Hindlimb muscle (tissue), 1 donor: ENCODE data around the gene C1orf232. TPM values are rescaled to one million over a fixed set of nuclear protein-coding genes. Genes with fewer than 3 reads are reported as not detected.

Experiments used
- DNase-seq: peaks from one replicate; pipeline ENCODE4 v3.0.0-alpha.2; 2013
- polyA plus RNA-seq: library from polyadenylated mRNA; unstranded; fragments of 120-200 nt; gene quantifications from one replicate; pipeline ENCODE4 v1.2.1, GENCODE V29; 2013; ENCODE audit not compliant: insufficient read length

C1orf232 gene
- polyA plus RNA-seq = not detected

- no peak for DNase-seq
Measured at GRCh38 chr1:26168410-26169197, at the start of gene C1orf232. TSS of gene C1orf232 (minus strand) at chr1:26168963. CDS start at chr1:26168499, 464 bp downstream.

GRCh38 chr1:26215246-26215645 lies 46.5 kb upstream of the C1orf232 start:
- DNase-seq = no peak

- DNase-seq = no peak
Measured at GRCh38 chr1:26213335-26213905, 44.7 kb upstream of the C1orf232 start.

GRCh38 chr1:26212726-26213125 lies 44.0 kb upstream of the C1orf232 start:
- no peak for DNase-seq

- no peak for DNase-seq
Measured at GRCh38 chr1:26210147-26210870, 41.5 kb upstream of the C1orf232 start.

- DNase-seq = no peak
Measured at GRCh38 chr1:26203642-26204318, 35.0 kb upstream of the C1orf232 start.

GRCh38 chr1:26200413-26200812 lies 31.6 kb upstream of the C1orf232 start:
- no peak for DNase-seq

- no peak for DNase-seq
Measured at GRCh38 chr1:26197813-26198212, 29.1 kb upstream of the C1orf232 start.

- DNase-seq = no peak
Measured at GRCh38 chr1:26197301-26197700, 28.5 kb upstream of the C1orf232 start.

GRCh38 chr1:26195805-26196204 lies 27.0 kb upstream of the C1orf232 start:
- no peak for DNase-seq

- no peak for DNase-seq
Measured at GRCh38 chr1:26191739-26192138, 23.0 kb upstream of the C1orf232 start.

- DNase-seq = no peak
Measured at GRCh38 chr1:26190373-26190987, 21.7 kb upstream of the C1orf232 start, which contains the start of gene CATSPER4. TSS of gene CATSPER4 (plus strand) at chr1:26190602. CDS start at chr1:26190628, 26 bp downstream.

- no peak for DNase-seq
Measured at GRCh38 chr1:26189751-26190275, 21.1 kb upstream of the C1orf232 start.

- no peak for DNase-seq
Measured at GRCh38 chr1:26189331-26189730, 20.6 kb upstream of the C1orf232 start.

- no peak for DNase-seq
Measured at GRCh38 chr1:26188477-26188876, 19.7 kb upstream of the C1orf232 start.

GRCh38 chr1:26187882-26188281 lies 19.1 kb upstream of the C1orf232 start:
- DNase-seq = no peak

- DNase-seq = no peak
Measured at GRCh38 chr1:26184883-26185282, 16.1 kb upstream of the C1orf232 start.

- no peak for DNase-seq
Measured at GRCh38 chr1:26184086-26184485, 15.3 kb upstream of the C1orf232 start.

GRCh38 chr1:26182383-26182696 lies 13.6 kb upstream of the C1orf232 start:
- DNase-seq = no peak

- no peak for DNase-seq
Measured at GRCh38 chr1:26181586-26182382, 13.0 kb upstream of the C1orf232 start.

- DNase-seq = no peak
Measured at GRCh38 chr1:26180010-26180506, 11.3 kb upstream of the C1orf232 start.
